ENCODE data around the gene ZBTB42. TPM values are rescaled to one million over a fixed set of nuclear protein-coding genes. Genes with fewer than 3 reads are reported as not detected.

The ZBTB42 gene
- total and polyA plus RNA-seq, 2 of the 4 experiments (the other 2 are of a cell fraction) = 1.3 to 2.3 TPM

- TF ChIP-seq FOS (IDR thresholded peaks at IDR 0.05; ENCODE audit: low read depth, low read length) (no peak), USF2 (IDR thresholded peaks at IDR 0.05; ENCODE audit: low read depth, low read length) (no peak), POLR2A (IDR thresholded peaks at IDR 0.05; ENCODE audit: low read depth, low read length) (no peak), NFE2L2 (IDR thresholded peaks at IDR 0.05; ENCODE audit: low read depth, low read length) (no peak)
These were observed 43.6 kb downstream of the ZBTB42 start (continued) for GRCh38 chr14:104844306-104845032.

GRCh38 chr14:104845033-104845666 lies 44.2 kb downstream of the ZBTB42 start:
- no peak overlapping the region for H3K4ac ChIP-seq (ENCODE audit: low read depth, low read length)
- POLR2A ChIA-PET (ENCODE audit: unreplicated experiment) = no interaction called here
- peaks cover 65% of the 10 kb centered on the region for H3K27me3 ChIP-seq (ENCODE audit: control insufficient read depth, insufficient read depth, low read length)

More at GRCh38 chr14:104845033-104845666, 44.2 kb downstream of the ZBTB42 start:
- CTCF ChIA-PET = no interaction called here
- Histone ChIP-seq H3K4me3 (ENCODE audit: insufficient read depth, low read depth, low read length) (no peak overlapping the region), H3K27ac (ENCODE audit: insufficient read depth, low read length) (no peak overlapping the region), H4K8ac (ENCODE audit: low read depth in 2 of 2, low read length in 2 of 2) (no peak overlapping the region), H2AK9ac (replicated peaks; ENCODE audit: low read depth, low read length, poor library complexity) (no peak overlapping the region), H3K56ac (ENCODE audit: extremely low read depth, insufficient read depth, low read length) (no peak overlapping the region), H3K18ac (ENCODE audit: low read depth, low read length) (no peak overlapping the region), H3K23ac (ENCODE audit: low read depth, low read length) (no peak overlapping the region), H3K4me1 (ENCODE audit: control insufficient read depth, insufficient read depth, low read length) (no peaks in the 10 kb centered on the region; the same call in 1 of the 2 replicates), H3K14ac (replicated peaks; ENCODE audit: low read depth, low read length) (no peak overlapping the region), H3K79me1 (ENCODE audit: low read depth in 1 of 2, low read length in 2 of 2) (no peaks in the 10 kb centered on the region), H3K9ac (ENCODE audit: low read depth, low read length) (no peak overlapping the region), H3K36me3 (ENCODE audit: control insufficient read depth, insufficient read depth, low read length) (no peaks in the 10 kb centered on the region), H2AK5ac (ENCODE audit: low read depth, low read length) (no peak overlapping the region), H2BK20ac (ENCODE audit: low read depth, low read length) (no peak overlapping the region), H3K9me3 (ENCODE audit: control insufficient read depth, insufficient read depth, low read length) (peaks cover 5% of the 10 kb centered on the region), H2BK5ac (ENCODE audit: low read depth, low read length, poor library complexity, severe bottlenecking) (no peak overlapping the region), H4K20me1 (ENCODE audit: insufficient read depth, low read length) (no peaks in the 10 kb centered on the region; the same call in 1 of the 2 replicates), H3K4me2 (ENCODE audit: low read depth, low read length) (no peak overlapping the region), H2BK15ac (ENCODE audit: low read depth, low read length) (no peak overlapping the region), H2AFZ (replicated peaks; ENCODE audit: low read length, poor library complexity) (no peak overlapping the region), H4K5ac (ENCODE audit: low read depth, low read length) (no peak overlapping the region), H2BK120ac (ENCODE audit: low read depth, low read length) (no peak overlapping the region), H3K9me1 (ENCODE audit: insufficient read depth, low read length) (no peaks in the 10 kb centered on the region), H4K91ac (ENCODE audit: insufficient read depth, low read depth, low read length) (no peak overlapping the region)
- intact Hi-C loops (cut with micrococcal nuclease) = no loop called here
- ATAC-seq (ENCODE audit: low read depth) (no peak), DNase-seq (no peak)
- no TSS peak for BruUV-seq (replicated peaks)
- in situ Hi-C loops (cut with MboI; ENCODE audit: low sequenced_read_pairs) = no loop called here
- TF ChIP-seq POLR2A (IDR thresholded peaks at IDR 0.05; ENCODE audit: low read depth, low read length) = no peak
- TF ChIP-seq MAFK (IDR thresholded peaks at IDR 0.05; ENCODE audit: low read depth, low read length) = no peak
- TF ChIP-seq, protein P1, sequence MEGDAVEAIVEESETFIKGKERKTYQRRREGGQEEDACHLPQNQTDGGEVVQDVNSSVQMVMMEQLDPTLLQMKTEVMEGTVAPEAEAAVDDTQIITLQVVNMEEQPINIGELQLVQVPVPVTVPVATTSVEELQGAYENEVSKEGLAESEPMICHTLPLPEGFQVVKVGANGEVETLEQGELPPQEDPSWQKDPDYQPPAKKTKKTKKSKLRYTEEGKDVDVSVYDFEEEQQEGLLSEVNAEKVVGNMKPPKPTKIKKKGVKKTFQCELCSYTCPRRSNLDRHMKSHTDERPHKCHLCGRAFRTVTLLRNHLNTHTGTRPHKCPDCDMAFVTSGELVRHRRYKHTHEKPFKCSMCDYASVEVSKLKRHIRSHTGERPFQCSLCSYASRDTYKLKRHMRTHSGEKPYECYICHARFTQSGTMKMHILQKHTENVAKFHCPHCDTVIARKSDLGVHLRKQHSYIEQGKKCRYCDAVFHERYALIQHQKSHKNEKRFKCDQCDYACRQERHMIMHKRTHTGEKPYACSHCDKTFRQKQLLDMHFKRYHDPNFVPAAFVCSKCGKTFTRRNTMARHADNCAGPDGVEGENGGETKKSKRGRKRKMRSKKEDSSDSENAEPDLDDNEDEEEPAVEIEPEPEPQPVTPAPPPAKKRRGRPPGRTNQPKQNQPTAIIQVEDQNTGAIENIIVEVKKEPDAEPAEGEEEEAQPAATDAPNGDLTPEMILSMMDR (conservative IDR thresholded peaks at IDR 0.05; ENCODE audit: low read depth, low read length) = no peak
- no peak for TF ChIP-seq ELK1 (IDR thresholded peaks at IDR 0.05; ENCODE audit: borderline replicate concordance, low read depth, low read length)
- TF ChIP-seq NFE2L2 (IDR thresholded peaks at IDR 0.05; ENCODE audit: low read depth, low read length) = no peak
- TF ChIP-seq MAZ (IDR thresholded peaks at IDR 0.05; ENCODE audit: borderline replicate concordance, low read depth, low read length) = no peak
- no peak for TF ChIP-seq MXI1 (IDR thresholded peaks at IDR 0.05; ENCODE audit: borderline replicate concordance, low read depth, low read length)
- TF ChIP-seq RAD21 (IDR thresholded peaks at IDR 0.05; ENCODE audit: low read length) = no peak
- no peak for TF ChIP-seq BHLHE40 (IDR thresholded peaks at IDR 0.05; ENCODE audit: low read depth, low read length)
- dilution Hi-C loops (cut with HindIII; ENCODE audit: low sequenced_read_pairs, unreplicated experiment) = no loop called here
- WGBS, 2 experiments (ENCODE audit: extremely low coverage in 2 of 2, insufficient read length in 1 of 2) = no CpG with 5 or more reads among the region's 4 CpGs
